ENCODE results near the gene COG5. TPM values are rescaled to one million over a fixed set of nuclear protein-coding genes. Genes with fewer than 3 reads are reported as not detected.

Gene COG5
- total RNA-seq, 1 experiment from 2014 or later: 23.6 TPM

GRCh38 chr7:107206136-107206535, 357.6 kb downstream of the COG5 start:
- BruUV-seq (replicated peaks): no TSS peak
- CTCF ChIA-PET: no interaction called here
- Mint-ChIP-seq H3K27me3 (ENCODE audit: unreplicated experiment) (no peaks in the 10 kb centered on the region), H3K27ac (ENCODE audit: unreplicated experiment) (no peak overlapping the region), H3K4me3 (ENCODE audit: low read depth, unreplicated experiment) (no peak overlapping the region), H3K9me3 (ENCODE audit: low read depth, unreplicated experiment) (no peaks in the 10 kb centered on the region), H3K36me3 (ENCODE audit: insufficient read depth, unreplicated experiment) (peaks cover 7% of the 10 kb centered on the region), H3K4me1 (ENCODE audit: low read depth, unreplicated experiment) (no peaks in the 10 kb centered on the region)
- TF ChIP-seq CTCF (IDR thresholded peaks at IDR 0.05; ENCODE audit: unreplicated experiment): no peak
- intact Hi-C loops (cut with micrococcal nuclease; ENCODE audit: unreplicated experiment): loop anchor here (10.0 kb wide), 1 partner anchor 669 kb away; no protein-coding TSS in a partner anchor
- DNase-seq: no peak

- Mint-ChIP-seq H3K27me3 (ENCODE audit: unreplicated experiment) (no peaks in the 10 kb centered on the region), H3K27ac (ENCODE audit: unreplicated experiment) (no peak overlapping the region), H3K4me3 (ENCODE audit: low read depth, unreplicated experiment) (no peak overlapping the region), H3K36me3 (ENCODE audit: insufficient read depth, unreplicated experiment) (peaks cover 18% of the 10 kb centered on the region), H3K4me1 (ENCODE audit: low read depth, unreplicated experiment) (no peaks in the 10 kb centered on the region), H3K9me3 (ENCODE audit: low read depth, unreplicated experiment) (no peaks in the 10 kb centered on the region)
- intact Hi-C loops (cut with micrococcal nuclease; ENCODE audit: unreplicated experiment): loop anchor here (2.0 to 10.0 kb wide), 2 partner anchors 521 to 671 kb away; no protein-coding TSS in a partner anchor
- TF ChIP-seq CTCF (IDR thresholded peaks at IDR 0.05; ENCODE audit: unreplicated experiment): no peak
- CTCF ChIA-PET: no interaction called here
- DNase-seq: no peak
- no TSS peak for BruUV-seq (replicated peaks)
Measured at GRCh38 chr7:107203607-107204006, 360.1 kb downstream of the COG5 start.

- intact Hi-C loops (cut with micrococcal nuclease; ENCODE audit: unreplicated experiment): loop anchor here (2.0 to 10.0 kb wide), 2 partner anchors 523 to 673 kb away; no protein-coding TSS in a partner anchor
- no TSS peak for BruUV-seq (replicated peaks)
- TF ChIP-seq CTCF (IDR thresholded peaks at IDR 0.05; ENCODE audit: unreplicated experiment): no peak
- DNase-seq: peak; percentile 41
- Mint-ChIP-seq H3K27me3 (ENCODE audit: unreplicated experiment) (no peaks in the 10 kb centered on the region), H3K4me3 (ENCODE audit: low read depth, unreplicated experiment) (no peak overlapping the region), H3K27ac (ENCODE audit: unreplicated experiment) (no peak overlapping the region), H3K4me1 (ENCODE audit: low read depth, unreplicated experiment) (no peaks in the 10 kb centered on the region), H3K36me3 (ENCODE audit: insufficient read depth, unreplicated experiment) (peaks cover 21% of the 10 kb centered on the region), H3K9me3 (ENCODE audit: low read depth, unreplicated experiment) (no peaks in the 10 kb centered on the region)
- CTCF ChIA-PET: no interaction called here
Measured at GRCh38 chr7:107201795-107202450, 361.8 kb downstream of the COG5 start.

- H3K27me3 Mint-ChIP-seq (ENCODE audit: unreplicated experiment): no peaks in the 10 kb centered on the region
- DNase-seq: no peak
- BruUV-seq (replicated peaks): no TSS peak
- H3K36me3 Mint-ChIP-seq (ENCODE audit: insufficient read depth, unreplicated experiment): peaks cover 16% of the 10 kb centered on the region
- no peak for TF ChIP-seq CTCF (IDR thresholded peaks at IDR 0.05; ENCODE audit: unreplicated experiment)
- no peaks in the 10 kb centered on the region for H3K4me1 Mint-ChIP-seq (ENCODE audit: low read depth, unreplicated experiment)
- H3K4me3 Mint-ChIP-seq (ENCODE audit: low read depth, unreplicated experiment): no peak overlapping the region
- no peaks in the 10 kb centered on the region for H3K9me3 Mint-ChIP-seq (ENCODE audit: low read depth, unreplicated experiment)
- CTCF ChIA-PET: no interaction called here
- intact Hi-C loops (cut with micrococcal nuclease; ENCODE audit: unreplicated experiment): no loop called here
- no peak overlapping the region for H3K27ac Mint-ChIP-seq (ENCODE audit: unreplicated experiment)
Measured at GRCh38 chr7:107196834-107197610, 366.7 kb downstream of the COG5 start.

Data from Calu3 (cell line).